Measurements from ENCODE around the gene AMACR.

Gene AMACR

GRCh38 chr5:34005211-34005610, 2.6 kb downstream of the AMACR start:
- no peak for FAIRE-seq

DNA sequence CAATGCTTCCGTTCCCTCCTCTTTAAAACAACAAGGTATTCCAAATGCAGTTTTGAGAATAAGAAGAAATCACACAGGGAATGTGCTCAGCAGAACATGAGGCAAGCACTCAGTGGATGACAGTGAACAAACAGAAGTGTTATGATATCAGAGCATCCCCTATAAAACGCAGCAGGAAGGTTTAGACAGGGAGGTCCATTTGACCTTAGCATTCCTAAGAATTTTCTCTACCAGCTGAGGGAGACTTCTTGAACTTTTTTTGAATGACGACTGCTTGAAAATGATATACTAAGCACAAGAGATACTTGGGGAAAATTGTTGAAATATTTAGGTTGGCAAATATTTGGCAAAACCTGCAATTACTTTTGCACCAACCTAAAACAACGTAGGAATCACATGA, 3.9 kb downstream of the AMACR start:
- no peak for FAIRE-seq

DNA sequence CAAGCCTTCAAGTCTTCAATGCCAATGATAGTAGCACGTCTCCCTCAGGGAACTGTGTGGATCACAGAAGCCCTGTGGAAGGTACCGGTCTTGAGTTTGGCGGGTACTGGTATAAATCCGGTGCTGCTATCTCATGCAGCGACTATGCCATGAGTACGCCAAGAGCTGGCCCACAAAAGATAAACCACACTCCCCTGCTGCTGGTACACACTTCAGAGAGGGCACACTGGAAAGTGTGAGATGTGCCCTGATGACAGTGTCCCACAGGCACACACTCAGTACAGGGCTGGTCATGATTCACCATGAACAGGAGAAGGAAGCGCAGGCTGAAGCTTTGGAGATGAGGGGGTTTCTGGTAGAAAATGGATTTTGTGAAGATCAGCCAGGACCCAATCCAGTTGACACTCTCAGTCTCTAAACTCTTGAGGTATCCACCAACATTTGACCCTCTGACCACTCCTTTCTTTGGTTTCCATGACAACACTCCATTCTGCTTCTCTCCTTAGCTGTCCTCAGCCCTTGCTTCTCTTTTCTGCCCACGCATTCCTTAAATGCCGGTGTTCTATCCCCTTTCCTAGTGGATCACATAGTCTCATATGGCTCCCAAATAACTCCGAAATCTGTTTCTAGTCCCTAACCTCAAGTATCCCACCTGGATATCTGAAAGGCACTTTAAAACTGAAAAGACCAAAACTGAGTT, 5.1 kb downstream of the AMACR start:
- no peak for FAIRE-seq

DNA sequence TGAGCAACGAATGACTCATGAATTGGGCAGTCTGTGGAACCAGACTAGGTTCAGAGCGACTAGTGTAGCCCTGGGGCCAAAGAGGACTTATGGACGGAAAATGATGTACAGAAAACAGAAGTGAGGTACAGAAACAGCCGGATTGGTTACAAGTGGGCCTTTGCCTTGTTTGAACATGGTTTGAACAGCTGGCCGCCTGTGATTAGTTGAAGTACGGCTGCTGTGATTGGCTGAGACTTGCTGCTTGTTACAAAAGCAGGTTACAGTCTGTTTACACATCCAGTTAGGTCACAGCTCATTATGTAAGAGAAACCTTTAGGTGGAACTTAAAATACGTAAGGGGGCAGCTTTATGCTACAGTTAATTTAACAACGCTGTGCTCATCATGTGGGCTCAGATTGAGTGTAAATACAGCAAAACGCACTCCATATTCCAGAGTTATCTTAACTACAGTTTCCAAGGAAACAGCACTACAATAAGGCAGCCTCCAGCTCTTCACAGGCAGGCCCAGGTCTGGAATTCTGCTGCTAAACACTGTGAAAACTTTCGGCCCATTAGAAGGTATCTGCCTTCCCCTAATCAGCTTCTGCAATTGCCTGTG, 6.5 kb downstream of the AMACR start:
- FAIRE-seq = no peak

GRCh38 chr5:33999978-34000377, 7.9 kb downstream of the AMACR start:
- FAIRE-seq = no peak

GRCh38 chr5:33997331-33997983, 10.4 kb downstream of the AMACR start:
- FAIRE-seq = no peak

GRCh38 chr5:33995865-33996264, 12.0 kb downstream of the AMACR start:
- no peak for FAIRE-seq

- no peak for FAIRE-seq
Observed at GRCh38 chr5:33994845-33995244, 13.0 kb downstream of the AMACR start.

GRCh38 chr5:33992864-33993263, 15.0 kb downstream of the AMACR start:
- no peak for FAIRE-seq

- no peak for FAIRE-seq
Observed at GRCh38 chr5:33985447-33985846, 22.4 kb downstream of the AMACR start.

DNA sequence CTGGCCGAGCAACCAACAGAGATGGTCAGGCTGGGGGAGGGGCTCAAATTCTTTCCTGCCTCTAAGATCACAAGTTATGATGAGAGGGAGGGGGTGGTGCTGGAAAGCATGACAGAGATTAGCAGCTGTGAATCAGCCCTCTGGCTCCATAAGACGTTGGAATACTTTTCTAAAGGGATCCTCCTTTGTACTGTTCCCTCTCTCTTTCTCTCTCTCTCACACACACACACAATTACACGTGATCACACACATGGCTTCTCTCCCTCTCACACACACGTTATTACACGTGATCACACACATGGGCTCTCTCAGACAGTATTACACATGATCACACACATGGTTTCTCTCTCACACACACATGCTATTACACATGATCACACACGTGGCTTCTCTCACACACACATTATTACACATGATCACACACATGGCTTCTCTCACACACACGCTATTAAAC, 23.2 kb downstream of the AMACR start, which contains the start of gene SLC45A2:
SLC45A2 (minus strand) TSS at position 23 of the 454 bp plus-strand sequence. CDS start 110 bp downstream, outside the sequence.
- no peak for FAIRE-seq

GRCh38 chr5:33984178-33984577, 23.7 kb downstream of the AMACR start:
- FAIRE-seq = no peak

DNA sequence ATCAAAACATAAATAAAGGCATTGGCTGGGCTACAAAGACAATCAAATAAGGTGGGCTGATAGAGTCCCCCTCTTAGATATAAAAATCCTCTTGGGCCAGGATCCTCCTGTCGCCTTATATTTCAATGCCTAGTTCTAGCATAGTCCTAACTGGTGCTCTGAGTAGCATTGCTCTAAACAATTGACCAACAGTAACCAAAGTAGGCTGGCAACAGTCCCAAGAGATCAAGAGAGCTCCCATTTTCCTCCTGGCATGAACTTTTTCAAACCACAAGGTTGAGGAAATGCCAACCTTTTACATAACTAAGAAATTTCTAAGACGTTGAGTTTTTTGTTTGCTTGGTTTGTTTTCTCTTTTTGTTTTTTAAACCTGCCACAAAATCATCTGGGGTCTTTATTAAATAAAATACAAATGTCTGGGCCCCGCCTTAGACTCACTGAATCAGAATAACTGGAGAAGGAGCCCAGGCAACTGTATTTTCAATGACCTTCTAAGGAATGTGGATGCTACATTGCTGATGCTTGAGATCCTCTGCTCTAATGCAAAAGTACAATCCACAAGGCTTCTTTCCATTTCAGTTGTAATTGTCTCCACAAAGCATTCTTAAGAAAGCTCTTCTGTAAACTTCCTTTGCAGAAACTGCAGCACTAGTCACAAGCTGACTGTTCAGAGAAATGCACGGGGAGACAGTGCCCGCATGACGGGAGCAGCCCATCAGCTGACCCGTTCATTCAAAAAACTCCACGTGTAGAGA, 26.3 kb downstream of the AMACR start:
- FAIRE-seq = no peak

DNA sequence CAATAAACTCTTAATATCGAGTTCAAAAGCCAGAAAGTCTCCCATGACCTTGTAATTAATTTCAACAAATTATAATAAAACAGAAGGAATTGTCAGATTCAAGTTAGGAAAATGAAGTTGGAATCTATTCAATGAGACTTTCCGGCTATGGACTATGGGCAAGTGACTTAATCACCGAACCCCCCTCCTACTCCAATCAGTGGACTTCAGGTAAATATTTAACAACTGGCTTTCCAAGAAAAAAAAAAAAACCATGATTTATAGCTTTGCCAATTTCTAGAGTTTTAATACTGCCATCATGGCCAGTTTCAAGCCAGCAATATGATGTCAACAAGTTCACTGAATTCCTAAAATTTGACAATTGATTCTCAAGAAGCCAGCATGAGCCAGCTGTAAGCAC, 27.8 kb downstream of the AMACR start:
- FAIRE-seq = no peak

DNA sequence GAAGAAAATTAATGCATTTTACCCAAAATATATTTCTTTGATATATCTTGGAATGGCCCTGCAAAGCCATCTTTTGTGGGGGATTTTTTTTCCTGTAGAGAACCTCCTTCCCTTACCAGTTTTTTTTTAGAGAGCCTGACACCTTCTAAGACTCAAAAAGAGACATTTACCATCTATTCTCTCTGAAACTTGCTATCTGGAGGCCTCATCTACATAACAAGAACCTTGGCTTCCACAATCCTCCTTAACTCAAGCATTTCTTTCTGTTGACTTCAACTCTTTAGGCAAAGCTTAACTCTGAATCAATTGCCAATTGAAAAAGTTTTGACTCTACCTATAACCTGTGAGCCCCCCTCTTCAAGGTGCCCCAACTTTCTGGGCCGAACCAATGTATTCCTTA, 29.5 kb downstream of the AMACR start:
- FAIRE-seq = no peak

DNA sequence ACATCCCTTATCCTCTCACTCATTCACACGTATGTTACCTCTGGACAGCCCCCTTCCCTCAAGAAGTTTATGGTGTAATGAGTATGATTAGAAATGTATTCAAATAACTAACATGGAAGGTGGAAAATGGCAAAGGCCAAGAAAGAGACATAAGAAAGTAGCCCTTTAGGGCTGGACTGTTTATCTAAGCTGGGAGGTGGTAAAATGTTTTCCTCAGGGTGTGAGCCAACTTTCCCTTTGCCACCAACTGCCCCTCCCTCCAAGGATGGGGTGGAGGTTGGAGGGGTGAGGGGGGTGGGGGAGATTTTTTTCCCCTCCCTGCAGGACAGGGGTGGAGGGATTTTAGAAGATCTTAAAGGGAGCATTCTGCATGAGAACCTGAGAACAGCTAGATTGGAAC, 31.5 kb downstream of the AMACR start:
- no peak for FAIRE-seq

- no peak for FAIRE-seq
Observed at GRCh38 chr5:33975852-33976251, 32.0 kb downstream of the AMACR start.

- no peak for FAIRE-seq
Observed at GRCh38 chr5:33973271-33973670, 34.6 kb downstream of the AMACR start.

DNA sequence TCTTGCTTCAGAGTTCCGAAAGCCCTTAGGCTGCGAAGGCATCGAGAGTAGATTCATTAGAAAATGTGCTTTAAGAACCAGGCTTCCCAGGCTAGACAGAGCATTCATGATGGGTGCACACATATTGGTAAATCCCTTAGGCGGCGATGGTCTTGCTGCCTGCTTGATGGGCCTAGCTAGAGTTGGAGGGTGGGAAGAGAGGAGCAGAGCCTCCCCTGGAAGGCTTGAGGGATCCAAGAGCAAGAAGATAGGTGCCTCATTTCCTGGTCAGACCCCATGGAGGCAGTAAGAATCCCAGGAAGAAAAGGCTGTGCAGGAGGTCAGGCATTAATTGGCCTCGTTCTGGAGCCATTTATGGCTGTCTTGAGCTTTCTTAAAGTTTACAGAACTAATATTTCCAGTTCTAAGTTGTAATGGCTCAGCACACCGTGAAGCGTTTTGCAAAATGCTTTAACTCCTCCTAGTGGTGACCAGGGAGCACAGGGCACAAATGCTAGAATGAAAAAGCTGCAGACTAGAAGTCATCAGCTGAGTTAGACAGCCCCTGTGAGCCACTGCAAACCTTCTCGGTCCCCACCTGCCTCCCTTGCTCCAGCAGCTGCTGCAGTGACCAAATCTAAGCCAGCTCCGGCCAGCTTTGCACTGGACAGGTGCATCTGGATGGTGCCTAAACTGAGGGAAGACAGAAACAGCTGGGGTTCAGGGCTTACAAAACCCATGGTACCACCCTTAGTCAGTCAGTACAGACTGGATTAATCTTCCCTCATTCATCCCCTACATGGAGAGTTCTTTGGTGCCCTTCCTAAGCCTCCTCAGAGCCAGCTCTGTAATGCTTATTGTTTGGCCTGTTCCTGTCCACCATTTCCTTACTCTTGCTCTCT, 38.0 kb downstream of the AMACR start:
- FAIRE-seq = no peak

DNA sequence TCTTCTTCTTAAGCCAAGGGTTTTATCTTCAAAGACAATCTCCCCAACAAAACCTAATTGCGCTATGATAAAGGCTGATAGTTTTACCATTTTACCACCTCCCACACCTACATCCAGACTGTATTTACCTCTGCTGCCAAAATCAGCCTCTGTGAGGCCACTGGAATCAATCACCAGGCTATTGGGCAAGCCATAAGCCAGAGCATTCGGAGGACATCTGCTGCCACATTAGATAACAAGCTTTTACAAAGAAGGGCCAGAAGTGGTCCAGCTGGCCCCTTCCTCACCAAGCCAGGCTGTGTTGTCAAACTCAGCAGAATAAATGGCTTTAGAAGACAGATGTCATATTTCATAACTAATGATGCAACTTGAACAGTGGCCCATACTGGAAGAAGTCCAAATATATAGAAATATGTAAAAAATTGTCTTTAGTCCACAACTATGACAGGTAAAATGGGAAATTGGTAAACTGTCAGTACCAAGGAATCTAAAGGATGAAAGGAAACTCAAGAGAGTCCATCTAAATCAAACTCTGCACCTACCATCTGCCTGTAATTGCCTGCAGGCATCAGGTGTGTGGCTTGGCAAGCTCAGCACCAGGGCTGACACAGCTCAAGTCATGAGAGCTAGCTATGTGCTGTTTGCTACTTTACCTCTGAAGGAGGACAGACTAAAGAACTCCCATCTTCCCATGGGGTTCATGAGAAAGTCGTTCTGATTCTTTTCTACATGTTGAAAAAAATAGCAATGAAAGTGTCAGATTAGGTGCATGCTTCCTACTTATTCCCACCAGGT, 39.4 kb downstream of the AMACR start:
- FAIRE-seq = no peak

- no peak for FAIRE-seq
Observed at GRCh38 chr5:33966805-33967204, 41.0 kb downstream of the AMACR start.
